ENCODE data around the gene GREB1.
"Not testable (repeated sequence)": the region's sequence is repeated elsewhere in the genome, so short reads cannot be mapped to it uniquely, and the experiment has no call there.

The GREB1 gene

GRCh38 chr2:11659851-11660250, 126.0 kb downstream of the GREB1 start:
- H3K4me3 ChIP-seq (ENCODE audit: low read depth, low read length), result no peak overlapping the region
- no peak for DNase-seq (ENCODE audit: low read depth)
- TF ChIP-seq, protein P1, sequence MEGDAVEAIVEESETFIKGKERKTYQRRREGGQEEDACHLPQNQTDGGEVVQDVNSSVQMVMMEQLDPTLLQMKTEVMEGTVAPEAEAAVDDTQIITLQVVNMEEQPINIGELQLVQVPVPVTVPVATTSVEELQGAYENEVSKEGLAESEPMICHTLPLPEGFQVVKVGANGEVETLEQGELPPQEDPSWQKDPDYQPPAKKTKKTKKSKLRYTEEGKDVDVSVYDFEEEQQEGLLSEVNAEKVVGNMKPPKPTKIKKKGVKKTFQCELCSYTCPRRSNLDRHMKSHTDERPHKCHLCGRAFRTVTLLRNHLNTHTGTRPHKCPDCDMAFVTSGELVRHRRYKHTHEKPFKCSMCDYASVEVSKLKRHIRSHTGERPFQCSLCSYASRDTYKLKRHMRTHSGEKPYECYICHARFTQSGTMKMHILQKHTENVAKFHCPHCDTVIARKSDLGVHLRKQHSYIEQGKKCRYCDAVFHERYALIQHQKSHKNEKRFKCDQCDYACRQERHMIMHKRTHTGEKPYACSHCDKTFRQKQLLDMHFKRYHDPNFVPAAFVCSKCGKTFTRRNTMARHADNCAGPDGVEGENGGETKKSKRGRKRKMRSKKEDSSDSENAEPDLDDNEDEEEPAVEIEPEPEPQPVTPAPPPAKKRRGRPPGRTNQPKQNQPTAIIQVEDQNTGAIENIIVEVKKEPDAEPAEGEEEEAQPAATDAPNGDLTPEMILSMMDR (IDR thresholded peaks at IDR 0.05; ENCODE audit: control insufficient read depth, extremely low read depth, insufficient read depth), result no peak

DNA sequence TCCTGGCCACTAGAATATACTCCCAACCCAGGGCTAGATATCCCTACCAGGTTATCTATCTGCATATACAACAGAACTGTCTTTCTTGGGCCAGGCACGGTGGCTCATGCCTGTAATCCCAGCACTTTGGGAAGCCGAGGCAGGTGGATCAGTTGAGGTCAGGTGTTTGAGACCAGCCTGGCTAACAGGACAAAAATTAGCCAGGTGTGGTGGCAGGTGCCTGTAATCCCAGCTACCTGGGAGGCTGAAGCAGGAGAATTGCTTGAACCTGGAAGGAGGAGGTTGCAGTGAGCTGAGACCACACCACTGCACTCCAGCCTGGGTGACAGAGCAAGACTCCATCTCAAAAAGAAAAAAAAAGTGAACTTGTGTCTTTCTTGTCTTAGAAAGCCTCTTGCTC, 126.6 kb downstream of the GREB1 start:
- not testable (repeated sequence) for DNase-seq (ENCODE audit: low read depth); H3K4me3 ChIP-seq (ENCODE audit: low read depth, low read length)

GRCh38 chr2:11661891-11662435, 128.1 kb downstream of the GREB1 start:
- H3K4me3 ChIP-seq (ENCODE audit: low read depth, low read length), result no peak overlapping the region
- TF ChIP-seq, protein P1 (IDR thresholded peaks at IDR 0.05; ENCODE audit: control insufficient read depth, extremely low read depth, insufficient read depth), result no peak
- no peak for DNase-seq (ENCODE audit: low read depth)

DNA sequence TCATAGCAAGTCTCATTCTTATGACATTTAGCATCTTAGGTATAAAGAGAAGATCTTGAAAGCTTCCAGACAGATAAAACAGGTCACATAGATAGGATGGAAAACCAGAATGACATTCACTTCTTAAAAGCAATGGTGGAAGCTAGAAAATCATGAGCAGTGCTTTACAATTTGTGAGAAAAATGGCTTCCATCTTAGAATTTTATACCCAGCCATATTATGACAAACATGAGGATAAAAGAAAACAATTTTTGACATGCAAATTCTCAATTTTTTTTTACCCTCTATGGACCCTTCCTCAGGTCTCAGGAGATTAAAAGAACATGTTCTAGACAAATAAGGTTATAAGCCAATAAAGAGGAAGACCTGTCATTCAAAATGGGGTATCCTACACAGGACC, 129.0 kb downstream of the GREB1 start:
- DNase-seq (ENCODE audit: low read depth), result no peak
- TF ChIP-seq, protein P1 (IDR thresholded peaks at IDR 0.05; ENCODE audit: control insufficient read depth, extremely low read depth, insufficient read depth), result no peak
- no peak overlapping the region for H3K4me3 ChIP-seq (ENCODE audit: low read depth, low read length)

- TF ChIP-seq, protein P1 (IDR thresholded peaks at IDR 0.05; ENCODE audit: control insufficient read depth, extremely low read depth, insufficient read depth), result no peak
- DNase-seq (ENCODE audit: low read depth), result no peak
- no peak overlapping the region for H3K4me3 ChIP-seq (ENCODE audit: low read depth, low read length)
Measured at GRCh38 chr2:11663427-11663826, 129.6 kb downstream of the GREB1 start.

DNA sequence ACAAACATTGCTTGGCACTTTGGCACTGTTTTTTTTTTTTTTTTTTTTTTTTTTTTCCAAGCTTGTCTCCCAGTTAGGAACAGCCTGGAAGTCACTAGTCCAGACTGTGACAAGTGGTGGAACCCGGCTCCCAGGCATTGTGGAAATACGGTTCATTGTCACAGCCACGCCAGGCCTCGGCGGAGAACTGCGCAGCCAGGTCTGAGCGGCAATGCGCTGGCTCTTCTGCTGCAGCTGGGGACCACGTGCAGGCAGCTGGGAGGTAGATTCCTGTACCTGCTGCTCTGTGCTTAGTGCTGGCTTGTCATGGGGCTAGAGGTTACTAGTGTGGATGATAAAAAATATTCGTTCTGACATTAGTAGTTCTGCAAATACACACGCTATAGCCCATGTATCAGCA, 131.2 kb downstream of the GREB1 start:
- TF ChIP-seq, protein P1 (IDR thresholded peaks at IDR 0.05; ENCODE audit: control insufficient read depth, extremely low read depth, insufficient read depth), result no peak
- no peak overlapping the region for H3K4me3 ChIP-seq (ENCODE audit: low read depth, low read length)
- no peak for DNase-seq (ENCODE audit: low read depth)

- H3K4me3 ChIP-seq (ENCODE audit: low read depth, low read length), result no peak overlapping the region
- TF ChIP-seq, protein P1 (IDR thresholded peaks at IDR 0.05; ENCODE audit: control insufficient read depth, extremely low read depth, insufficient read depth), result no peak
- DNase-seq (ENCODE audit: low read depth), result no peak
Measured at GRCh38 chr2:11665510-11666362, 131.9 kb downstream of the GREB1 start.

All from LNCaP clone FGC (cell line).